NCI-H460 (cell line): Measurements from ENCODE around the gene BCR. TPM values are rescaled to one million over a fixed set of nuclear protein-coding genes. Genes with fewer than 3 reads are reported as not detected.
A peak's percentile ranks its signal among the peaks of the same experiment; 100 is the strongest.

Experiments used
- DNase-seq: peaks from one replicate; pipeline ENCODE4 v3.0.0-alpha.2; 2016; ENCODE audit warnings: low read depth; ENCODE audit errors: extremely low read depth
- total RNA-seq: library from RNA; depleted of rRNA; stranded (reverse); fragments of >200 nt; shearing (Covaris generic); gene quantifications from 2 replicates; pipeline ENCODE4 v1.2.3, GENCODE V29; 2014

BCR gene
- total RNA-seq, 1 experiment from 2014 or later, result 21.2 TPM

DNA sequence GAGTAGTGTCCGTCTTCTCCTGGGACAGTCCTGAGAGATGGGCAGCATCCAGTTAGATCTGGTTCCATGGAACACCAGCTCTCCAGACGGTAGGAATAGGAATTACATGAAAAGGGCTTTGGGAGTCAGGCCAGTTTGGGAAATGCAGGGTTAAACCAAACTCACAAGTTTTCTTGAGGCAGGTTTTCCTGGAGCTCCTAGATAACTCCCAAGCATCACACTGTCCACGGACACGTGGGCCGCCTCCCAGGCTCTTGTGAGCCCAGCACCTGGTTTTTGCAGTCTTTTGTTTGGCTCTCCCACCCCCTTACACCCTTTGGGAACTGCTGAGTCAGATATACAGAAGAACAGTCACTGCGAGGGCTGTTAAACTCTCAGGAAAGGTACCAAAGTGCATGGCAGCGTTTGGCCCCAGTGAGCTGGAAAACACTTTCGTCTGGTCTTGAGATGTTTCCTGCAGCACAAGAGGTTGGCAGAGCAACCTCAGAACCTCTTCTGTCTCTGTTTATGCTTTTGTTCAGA, 90.0 kb downstream of the BCR start:
- DNase-seq, result no peak

DNA sequence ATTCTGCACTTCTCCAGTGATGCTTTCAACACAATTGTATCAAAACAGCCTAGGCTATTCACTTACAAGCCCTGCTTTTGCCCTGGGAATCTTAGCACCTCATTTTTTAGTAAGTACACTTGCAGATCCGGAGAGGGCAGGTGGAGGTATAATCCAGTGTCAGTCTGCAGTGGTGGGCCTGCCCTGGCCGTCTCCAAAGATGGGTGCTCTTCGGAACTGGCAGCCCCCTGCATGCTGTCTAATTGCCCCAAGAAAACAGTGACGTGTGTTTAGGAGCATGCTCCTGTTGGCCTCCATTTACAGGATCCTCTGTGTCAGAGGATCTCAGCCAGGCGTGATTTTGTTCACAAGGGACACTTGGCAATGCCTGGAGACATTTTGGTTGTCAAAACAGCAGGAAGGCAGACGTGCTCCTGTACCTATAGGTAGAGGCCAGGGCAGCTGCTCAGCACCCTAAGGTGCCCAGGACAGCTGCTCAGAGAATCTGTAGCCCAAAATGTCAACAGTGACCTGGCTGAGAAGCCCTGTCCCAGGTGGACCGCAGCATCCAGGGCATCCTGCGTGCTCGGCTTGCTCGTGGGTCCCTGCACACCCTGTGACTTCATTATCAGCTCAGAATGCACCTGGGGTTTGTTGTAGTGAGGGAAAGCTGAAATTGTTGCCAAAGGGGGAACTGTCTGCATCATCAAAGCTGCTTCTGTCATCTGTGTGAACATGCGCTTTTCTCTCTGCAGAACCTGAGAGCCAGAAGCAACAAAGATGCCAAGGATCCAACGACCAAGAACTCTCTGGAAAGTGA, 90.7 kb downstream of the BCR start:
- DNase-seq, result no peak

DNA sequence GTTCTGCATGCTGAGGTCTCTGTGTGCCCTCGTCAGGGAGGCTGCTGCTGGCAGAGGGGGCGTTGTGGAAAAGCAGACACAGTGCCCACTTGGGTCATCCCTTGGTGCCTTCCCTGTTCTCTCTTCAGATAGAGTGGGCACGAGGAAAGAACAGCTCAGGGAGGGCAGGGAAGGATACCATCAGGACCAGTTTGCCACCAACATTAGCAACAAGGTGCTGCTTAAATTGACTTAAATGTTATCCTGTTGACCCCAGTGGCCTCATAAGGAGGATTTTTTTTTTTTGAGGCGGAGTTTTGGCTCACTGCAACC, 91.2 kb downstream of the BCR start:
- no peak for DNase-seq

DNA sequence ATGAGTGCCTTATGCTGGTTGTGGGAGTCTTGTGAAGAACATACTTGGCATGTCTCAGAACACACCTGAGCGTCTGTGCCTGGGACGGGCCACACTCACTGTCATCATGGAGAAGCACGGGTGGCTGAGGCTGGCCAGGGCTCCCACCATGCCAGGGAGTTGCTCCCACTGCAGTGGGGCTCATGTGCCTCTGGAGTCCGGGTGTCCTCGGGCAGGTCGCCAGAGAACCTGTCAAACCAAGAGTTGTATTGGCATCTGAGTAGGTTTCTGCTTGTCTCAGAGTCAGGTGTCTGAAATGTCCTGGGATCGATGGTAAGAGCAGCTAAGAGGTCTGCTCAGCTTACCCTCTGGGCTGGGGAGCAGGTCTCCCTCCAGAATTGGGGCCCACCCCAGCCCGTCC, 92.1 kb downstream of the BCR start:
- no peak for DNase-seq

DNA sequence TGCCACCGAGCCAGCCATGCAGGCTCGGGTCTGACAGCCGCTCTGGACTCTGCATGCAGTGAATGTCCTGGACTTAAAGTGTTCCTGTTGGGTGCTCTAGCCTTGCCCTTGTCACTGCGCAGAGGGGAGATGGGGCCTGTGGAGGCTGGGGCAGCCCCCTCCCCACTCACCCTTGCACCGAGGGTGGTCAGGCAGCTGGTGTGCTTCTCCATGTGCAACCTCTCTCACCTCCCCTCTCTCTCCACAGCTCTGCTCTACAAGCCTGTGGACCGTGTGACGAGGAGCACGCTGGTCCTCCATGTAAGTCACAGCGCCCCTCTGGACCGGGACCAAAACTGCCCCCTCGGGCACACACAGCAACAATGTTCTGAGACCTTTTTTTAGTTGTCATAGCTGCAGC, 92.5 kb downstream of the BCR start:
- DNase-seq, result no peak

DNA sequence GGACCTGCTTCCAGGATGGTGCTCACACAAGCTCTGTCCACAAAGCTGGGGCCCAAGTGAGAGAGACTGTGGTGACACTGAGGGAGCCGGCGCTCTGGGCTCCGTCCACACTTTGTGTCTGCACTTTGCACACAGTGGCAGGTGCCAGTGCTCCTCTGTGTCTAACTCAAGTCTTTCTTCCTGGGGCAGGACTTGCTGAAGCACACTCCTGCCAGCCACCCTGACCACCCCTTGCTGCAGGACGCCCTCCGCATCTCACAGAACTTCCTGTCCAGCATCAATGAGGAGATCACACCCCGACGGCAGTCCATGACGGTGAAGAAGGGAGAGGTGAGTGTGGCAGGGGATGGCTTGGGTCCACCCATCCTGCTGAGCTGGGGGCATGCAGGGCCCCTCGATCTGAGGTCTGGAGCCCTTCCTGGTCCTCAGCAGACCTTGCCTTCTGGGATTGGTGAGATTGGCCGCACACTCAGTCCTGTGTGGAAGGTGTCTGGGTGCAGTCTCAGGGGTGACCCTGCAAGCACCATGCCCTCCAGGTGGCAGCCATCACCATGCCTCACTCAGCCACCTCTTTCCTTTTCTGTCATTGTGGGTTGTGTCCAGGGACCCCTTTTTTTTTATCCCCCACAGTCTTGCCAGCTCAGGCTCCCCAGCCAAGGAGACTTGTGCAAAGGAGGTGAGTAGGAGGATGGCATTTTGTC, 93.3 kb downstream of the BCR start:
- DNase-seq, result no peak

DNA sequence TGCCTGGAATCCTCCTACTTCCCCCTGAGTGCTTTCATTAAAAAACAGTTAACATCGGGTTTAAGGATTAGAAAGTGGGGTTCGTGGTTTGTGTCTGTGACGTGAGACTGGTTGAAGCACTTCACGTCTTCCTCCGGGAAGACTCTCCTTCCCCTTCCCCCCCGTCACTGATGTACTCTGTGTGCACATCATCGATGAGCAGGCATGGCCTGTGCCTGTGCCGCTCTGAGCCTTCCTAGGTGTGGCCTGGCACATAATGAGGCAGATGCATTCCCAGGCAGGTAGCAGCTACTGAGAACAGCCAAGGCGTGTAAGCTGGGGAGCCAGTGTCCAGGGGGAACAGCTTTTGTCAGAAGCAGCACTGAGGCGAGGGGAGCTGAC, 93.8 kb downstream of the BCR start:
- no peak for DNase-seq

DNA sequence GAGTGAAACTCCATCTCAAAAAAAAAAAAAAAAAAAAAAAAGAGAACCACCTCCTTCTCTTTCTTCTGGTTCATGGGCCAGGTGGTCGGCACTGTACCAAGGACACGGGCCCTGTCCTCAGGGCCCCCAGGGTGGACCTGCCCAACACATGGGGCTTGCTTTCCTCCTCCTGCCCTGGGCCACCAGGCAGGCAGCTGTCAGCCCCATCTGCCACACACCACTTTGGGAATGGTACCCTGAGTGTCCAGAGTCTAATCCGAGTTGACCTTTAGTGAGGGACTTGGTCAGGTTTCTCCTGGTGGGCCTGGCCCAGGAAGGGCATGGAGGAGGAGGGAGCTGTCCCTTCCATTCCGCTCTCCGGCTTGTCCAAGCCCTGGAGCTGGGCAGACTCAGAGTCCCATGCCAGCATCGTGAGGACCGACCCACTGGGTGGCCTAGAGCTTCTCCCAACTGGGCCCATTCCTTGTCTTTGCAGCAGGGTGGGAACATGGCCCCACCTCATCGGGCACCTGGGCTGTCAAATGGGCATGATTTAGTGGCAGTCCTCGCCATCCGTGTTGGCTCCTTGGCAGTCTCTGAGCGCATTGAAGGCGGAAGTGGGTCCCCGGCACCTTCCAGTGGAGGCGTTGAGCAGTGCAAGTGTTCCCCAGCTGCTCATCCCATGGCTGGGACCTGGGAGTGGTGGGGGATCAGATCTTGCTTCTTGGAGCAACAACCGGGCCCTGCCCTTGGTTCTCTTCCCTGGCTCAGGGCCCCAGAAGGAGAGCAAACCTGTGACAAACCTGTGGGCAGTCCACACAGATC, 94.8 kb downstream of the BCR start:
- no peak for DNase-seq

DNA sequence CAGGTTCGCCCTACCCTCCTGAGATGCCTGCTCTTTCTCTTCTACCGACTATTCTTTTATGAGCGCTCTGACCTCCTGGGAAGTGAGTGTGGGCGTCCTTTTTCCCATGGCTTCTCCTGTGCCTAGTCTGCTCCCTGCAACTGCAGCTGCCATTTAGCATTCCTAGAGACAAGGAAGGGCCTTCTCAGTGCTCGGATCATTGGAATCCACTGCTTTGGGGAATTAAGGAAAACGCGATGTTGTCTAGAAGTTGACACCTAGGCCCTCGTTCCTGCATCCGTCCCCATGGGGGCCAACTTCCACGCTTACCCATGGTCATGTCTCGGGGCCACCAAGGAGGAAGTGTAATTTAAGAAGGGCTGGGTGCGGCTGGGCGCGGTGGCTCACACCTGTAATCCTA, 95.4 kb downstream of the BCR start:
- DNase-seq, result no peak

DNA sequence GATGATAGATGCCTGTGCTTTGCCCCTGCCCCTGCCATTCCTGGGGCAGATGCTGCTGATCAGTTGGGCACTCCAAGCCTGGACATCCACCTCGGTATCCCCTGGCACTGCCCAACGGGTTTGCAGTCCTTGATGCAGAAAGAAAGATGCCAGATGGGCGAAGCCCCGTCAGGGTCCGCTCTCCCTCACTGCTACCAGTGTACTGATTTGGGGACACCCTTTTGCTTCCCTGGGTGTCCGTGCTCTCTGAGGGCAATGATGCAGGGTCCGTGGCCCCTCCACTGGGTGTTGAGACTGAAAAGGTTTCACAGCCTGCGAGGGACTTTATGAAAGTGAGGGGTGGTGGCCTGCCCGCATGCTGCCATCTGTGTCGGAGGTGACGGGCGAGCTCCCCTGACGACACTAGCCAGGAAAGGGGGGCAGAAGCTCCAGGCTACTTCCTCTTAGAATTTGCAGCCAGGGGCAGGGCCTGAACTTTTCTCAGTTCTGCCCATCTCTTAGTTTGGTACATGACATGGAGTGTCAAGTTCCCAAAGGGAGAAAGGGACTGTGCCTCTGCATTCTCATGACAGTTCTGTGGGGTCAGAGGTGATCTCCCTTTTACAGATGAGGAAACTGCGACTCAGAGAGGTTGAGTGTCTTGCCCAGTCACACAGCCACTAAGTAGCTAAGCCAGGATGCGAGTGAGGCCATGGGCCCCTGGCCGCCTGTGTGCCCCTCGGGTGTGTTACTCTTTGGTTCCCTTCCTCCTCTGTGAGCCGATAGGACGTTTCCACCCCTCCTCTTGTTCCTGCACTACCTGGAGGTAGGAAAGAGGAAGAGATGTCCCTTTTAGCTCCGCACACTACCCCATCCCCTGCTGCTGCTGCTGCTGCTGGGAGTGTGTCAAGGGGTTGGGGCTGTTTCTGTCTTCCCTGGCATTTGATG, 96.6 kb downstream of the BCR start:
- DNase-seq, result no peak

DNA sequence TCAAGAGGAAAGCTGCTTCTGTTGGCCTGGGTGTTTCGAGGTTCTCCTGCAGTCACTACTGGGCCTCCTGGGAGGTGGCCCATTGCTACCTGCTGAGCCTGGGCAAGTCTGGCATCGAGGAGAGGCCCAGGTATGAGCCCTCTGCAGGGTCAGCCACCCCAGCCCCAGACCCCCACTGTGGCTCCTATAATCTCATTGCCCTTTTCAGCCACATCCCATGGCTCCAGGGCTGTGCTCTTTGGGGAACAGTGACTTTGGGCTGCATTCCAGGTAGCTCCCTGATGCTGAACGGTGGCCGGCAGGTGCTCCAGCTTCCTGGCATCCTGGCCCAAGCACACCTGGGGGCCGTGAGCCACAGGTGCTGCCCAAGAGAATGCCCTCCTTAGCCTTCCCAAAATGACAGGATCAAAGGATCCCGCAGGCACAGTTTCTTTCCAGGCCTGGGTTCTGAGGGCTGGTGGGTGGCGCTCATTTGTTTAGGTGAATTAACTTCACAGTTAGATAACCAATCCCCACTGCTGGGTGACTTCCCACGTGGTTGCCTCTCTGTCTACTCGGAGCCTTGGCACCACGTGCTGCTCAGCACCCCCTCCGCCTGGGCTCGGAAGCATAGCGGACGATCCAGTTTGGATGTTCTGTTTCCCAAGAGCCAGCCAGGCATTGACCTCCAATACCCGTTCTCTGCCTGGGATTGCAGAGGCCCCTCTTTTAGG, 97.4 kb downstream of the BCR start:
- no peak for DNase-seq

DNA sequence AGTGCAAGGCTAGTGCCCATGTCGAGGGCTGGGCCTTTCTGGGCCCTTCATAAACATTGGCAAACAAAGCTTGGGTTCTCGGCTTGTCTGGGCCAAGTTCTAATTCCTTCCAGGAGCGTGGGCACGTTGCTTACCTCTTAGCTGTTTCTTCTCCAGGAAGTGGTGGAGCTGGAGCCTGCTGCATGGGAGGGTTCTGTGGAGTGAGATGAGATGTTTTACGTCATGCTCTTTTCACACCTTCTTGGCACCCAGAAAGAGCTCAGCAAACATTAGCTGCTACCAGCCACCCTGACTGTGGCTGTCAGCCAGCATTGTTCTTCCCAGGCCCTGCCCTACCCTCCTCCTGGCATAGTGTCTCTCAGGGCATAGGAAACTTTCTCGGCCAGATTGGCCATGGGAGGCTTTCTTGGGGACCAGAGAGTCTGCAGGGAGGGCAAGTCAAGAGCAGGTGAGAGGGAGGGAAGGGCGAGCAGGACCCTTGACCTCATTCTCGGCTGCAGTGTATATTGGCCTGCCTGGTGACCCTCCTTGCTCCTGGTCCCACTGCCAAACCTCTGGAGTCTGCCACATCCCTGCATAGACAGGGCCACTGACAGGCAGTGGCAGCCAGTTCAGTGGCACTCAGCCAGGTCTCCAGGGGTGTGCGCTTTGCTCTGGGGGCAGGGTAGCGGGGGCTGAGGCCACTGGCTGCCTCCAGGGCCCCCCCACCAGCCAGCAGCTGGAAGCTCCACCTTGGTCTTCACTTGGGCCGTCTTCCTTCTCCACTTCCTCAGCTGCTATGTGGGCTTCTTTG, 98.8 kb downstream of the BCR start:
- peak; percentile 86 for DNase-seq

DNA sequence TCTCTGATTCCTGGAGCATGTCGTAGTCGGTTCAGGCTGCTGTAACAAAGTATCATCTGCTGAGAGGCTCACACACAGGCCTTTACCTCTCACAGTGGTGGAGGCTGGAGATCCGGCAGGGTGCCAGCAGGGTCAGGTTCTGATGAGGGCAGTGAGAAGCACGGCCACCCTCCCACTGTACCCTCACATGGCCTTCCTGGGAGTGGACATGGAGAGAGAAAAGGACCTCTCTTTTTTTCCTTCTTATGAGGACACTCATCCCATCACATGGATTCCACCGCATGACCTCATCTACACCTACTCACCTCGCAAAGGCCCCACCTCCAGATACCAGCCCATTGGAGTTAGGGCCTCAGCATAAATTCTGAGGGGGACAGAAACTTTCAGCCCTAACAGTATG, 99.5 kb downstream of the BCR start:
- no peak for DNase-seq

DNA sequence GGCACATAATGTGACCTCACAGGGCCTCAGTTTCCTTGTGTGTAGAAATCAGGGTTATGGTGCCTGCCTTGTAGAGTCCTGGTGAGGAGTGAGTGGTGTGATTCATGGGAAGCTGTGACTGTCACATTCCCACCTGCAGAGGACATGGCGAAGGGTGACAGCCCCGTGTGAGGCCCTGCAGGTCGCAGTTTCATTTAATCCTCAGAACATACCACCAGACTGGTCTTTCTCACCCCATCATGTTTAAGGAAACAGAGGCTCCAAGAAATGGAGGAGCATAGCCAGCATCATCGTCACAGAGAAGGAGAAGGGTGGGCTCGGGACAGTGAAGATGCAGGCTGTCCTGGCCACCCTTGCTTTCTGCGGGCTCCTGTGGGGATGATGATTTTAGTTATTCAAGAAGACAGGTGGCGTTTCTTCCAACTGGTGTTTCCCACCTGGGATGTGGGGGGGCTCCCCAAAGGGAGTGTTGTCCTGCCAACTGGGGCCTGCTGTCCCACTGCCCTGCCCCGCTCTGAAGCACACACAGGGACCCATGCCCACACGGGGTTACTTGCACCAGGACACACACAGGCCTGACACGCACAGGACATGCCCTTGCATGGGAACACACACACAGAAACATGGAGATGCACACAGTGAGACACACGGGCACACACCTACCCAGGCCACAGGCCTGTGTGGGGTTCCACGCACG, 100.2 kb downstream of the BCR start:
- DNase-seq, result no peak

DNA sequence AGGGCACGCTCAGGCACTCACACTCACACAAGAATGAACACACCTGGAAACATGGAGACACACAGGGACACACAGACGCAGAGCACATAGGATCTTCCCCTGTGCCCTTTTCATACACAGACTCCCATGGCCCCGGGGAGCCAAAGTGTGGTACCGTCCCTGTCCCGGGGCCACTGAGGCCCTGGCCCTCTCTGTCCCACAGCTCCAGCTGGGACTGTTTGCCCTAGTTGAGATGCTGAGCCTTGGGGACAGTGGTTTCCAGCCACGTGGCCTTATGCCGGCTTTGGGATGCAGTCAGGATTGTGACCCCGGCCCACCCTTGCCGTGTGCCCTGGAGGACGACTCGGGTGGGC, 100.7 kb downstream of the BCR start:
- no peak for DNase-seq

DNA sequence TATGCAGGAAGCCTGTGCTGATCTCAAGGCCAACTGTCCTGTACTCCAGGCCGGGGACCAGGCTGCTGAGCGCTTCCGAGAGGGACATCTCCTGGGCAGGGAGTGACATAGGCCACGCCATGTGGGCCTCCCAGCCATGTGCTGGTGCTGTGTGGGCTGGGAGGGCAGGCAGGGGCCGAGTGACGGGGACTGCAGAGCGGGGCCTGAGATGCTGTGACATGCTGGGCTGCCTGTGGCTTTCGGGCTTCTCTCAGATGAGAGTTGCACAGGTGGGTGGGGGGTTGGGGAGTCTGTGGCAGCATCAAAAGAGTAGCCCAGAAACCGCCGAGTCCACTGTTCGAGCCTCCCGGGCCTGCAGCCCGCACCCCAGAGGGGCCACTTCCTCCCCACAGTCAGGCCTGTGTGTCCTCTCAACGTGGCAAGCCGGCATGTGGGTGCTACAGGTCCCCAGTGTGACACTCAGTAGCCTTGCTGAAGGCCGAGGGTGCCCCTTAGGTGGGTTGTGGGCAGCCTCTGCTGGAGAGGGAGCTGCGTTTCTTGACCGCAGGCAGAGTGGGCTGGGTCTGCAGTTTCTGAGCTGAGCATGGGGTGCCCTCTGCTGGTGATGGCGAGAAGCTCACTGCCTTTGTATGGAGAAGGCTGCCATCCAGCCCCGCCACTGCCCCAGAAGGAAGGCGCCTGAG, 101.2 kb downstream of the BCR start:
- DNase-seq, result peak; percentile 73

DNA sequence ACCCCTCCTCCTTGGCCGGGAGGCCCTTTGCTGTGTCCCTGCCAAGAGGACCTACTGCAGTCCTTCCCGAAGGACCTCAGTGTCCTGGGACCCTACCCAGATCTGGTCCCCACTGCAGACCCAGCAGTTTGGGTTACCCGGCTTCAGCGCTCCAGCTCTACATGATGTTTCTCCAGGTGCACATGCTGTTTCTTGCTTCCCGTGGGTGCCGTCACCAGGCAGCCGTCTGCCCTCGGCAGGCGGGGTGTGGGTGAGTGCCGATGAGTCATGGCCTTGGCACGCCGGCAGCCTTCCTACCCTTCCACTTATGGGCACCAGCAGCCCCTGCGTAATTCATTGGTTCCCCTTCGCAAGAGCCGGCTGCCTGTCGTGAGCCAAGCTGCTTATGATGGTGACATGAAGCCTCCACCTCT, 101.8 kb downstream of the BCR start:
- DNase-seq, result peak; percentile 70

DNA sequence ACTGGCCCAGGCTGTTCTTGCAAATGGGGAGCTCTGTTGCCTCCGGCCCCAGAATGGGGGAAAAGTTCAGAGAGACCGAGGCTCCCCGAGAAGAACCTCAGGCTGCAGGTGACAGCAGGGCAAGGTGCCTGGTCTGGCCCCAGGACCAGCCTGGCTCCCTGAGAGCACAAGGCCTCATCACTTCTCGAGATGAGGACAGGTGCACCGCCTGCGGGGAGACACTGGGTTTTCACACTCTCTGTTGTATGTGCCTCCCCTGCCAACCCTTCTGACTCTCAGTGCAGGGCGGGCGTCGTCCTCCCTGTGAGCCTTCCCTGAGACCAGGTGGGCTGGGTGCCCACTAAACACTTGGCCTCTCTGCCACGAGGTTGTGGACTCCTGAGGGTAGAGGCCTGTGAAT, 102.2 kb downstream of the BCR start:
- no peak for DNase-seq
